K562 (cell line): ENCODE results near the gene CLCA1. TPM values are rescaled to one million over a fixed set of nuclear protein-coding genes. Genes with fewer than 3 reads are reported as not detected.

Experiments
- polyA plus RNA-seq, 8 experiments: library from polyadenylated mRNA; depleted of rRNA in 4 of 8; stranded (reverse) in 5 of 8; unstranded in 3 of 8; fragments of >200 nt; fragmentation: Nextera tagmentation in 2 of 8; fragmentation: Illumina TruSeq in 1 of 8; extraction: Ambion mirVana in 2 of 8; extraction: Trizol in 1 of 8; gene quantifications; 2 replicates each; pipeline versions ENCODE4 v1.2.1 to v1.2.3, GENCODE V29; 2011 to 2014; ENCODE audit warnings: inconsistent platforms in 1 of 8, missing spikeins in 1 of 8
- total RNA-seq, 7 experiments: library from RNA; depleted of rRNA in 6 of 7; stranded (reverse); fragments of >200 nt in 6 of 7; fragmentation: Illumina TruSeq in 2 of 7; extraction: Trizol in 2 of 7; gene quantifications; 2 replicates each; pipeline versions ENCODE4 v1.2.1 to v1.2.3, GENCODE V29; 2011 to 2021; ENCODE audit warnings: low replicate concordance in 1 of 7

The CLCA1 gene
- total and polyA plus RNA-seq, 9 of the 15 experiments (the other 6 are each of a cell fraction or from before 2014, with no cell fraction given) = 0.03 to 0.08 (median 0.04) TPM; not detected in 6

Other genes with a start within 250 kb of the CLCA1 start
- 2.4 and 3.3 TPM in 2 replicates for gene ODF2L, start 72.6 kb upstream of the CLCA1 start, total RNA-seq (2014; rRNA removed)
- gene ODF2L, start 72.6 kb upstream of the CLCA1 start, total RNA-seq (2014; rRNA removed; fragmentation: Illumina TruSeq; extraction: Trizol) = 4.7 and 6.1 TPM in 2 replicates
- gene ODF2L, start 72.6 kb upstream of the CLCA1 start, total RNA-seq (2015; rRNA removed; fragmentation: Illumina TruSeq; extraction: Trizol) = 4.4 and 5.9 TPM in 2 replicates
- gene ODF2L, start 72.6 kb upstream of the CLCA1 start, total RNA-seq (2021) = 5.4 and 6.0 TPM in 2 replicates
- gene ODF2L, start 72.6 kb upstream of the CLCA1 start, polyA plus RNA-seq (2011; rRNA removed) = 1.3 and 3.4 TPM in 2 replicates
- 3.3 and 5.6 TPM in 2 replicates for gene ODF2L, start 72.6 kb upstream of the CLCA1 start, polyA plus RNA-seq (2014; fragmentation: Illumina TruSeq; extraction: Trizol)
- 1 to 10 TPM; 2.2 to 3.3 TPM for gene ODF2L, start 72.6 kb upstream of the CLCA1 start, polyA plus RNA-seq (2014; fragmentation: Nextera tagmentation; extraction: Ambion mirVana)
- gene ODF2L, start 72.6 kb upstream of the CLCA1 start, polyA plus RNA-seq (2014; rRNA removed) = 3.8 and 4.7 TPM in 2 replicates
- not detected in 2 replicates for gene CLCA2, start 44.8 kb upstream of the CLCA1 start, total RNA-seq (2014; rRNA removed)
- not detected in 2 replicates for gene CLCA2, start 44.8 kb upstream of the CLCA1 start, total RNA-seq (2014; rRNA removed; fragmentation: Illumina TruSeq; extraction: Trizol)
- not detected in 2 replicates for gene CLCA2, start 44.8 kb upstream of the CLCA1 start, total RNA-seq (2015; rRNA removed; fragmentation: Illumina TruSeq; extraction: Trizol)
- gene CLCA2, start 44.8 kb upstream of the CLCA1 start, total RNA-seq (2021) = not detected in 2 replicates
- 0.03 TPM in 1 of 2 replicates, not detected in the other for gene CLCA2, start 44.8 kb upstream of the CLCA1 start, polyA plus RNA-seq (2011; rRNA removed)
- not detected in 2 replicates for gene CLCA2, start 44.8 kb upstream of the CLCA1 start, polyA plus RNA-seq (2014; fragmentation: Illumina TruSeq; extraction: Trizol)
- gene CLCA2, start 44.8 kb upstream of the CLCA1 start, polyA plus RNA-seq (2014; fragmentation: Nextera tagmentation; extraction: Ambion mirVana) = not detected
- not detected in 2 replicates for gene CLCA2, start 44.8 kb upstream of the CLCA1 start, polyA plus RNA-seq (2014; rRNA removed)
- gene CLCA4, start 78.2 kb downstream of the CLCA1 start, total RNA-seq (2014; rRNA removed) = not detected in 2 replicates
- not detected in 2 replicates for gene CLCA4, start 78.2 kb downstream of the CLCA1 start, total RNA-seq (2014; rRNA removed; fragmentation: Illumina TruSeq; extraction: Trizol)
- not detected in 2 replicates for gene CLCA4, start 78.2 kb downstream of the CLCA1 start, total RNA-seq (2015; rRNA removed; fragmentation: Illumina TruSeq; extraction: Trizol)
- not detected in 2 replicates for gene CLCA4, start 78.2 kb downstream of the CLCA1 start, total RNA-seq (2021)
- gene CLCA4, start 78.2 kb downstream of the CLCA1 start, polyA plus RNA-seq (2011; rRNA removed) = not detected in 2 replicates
- gene CLCA4, start 78.2 kb downstream of the CLCA1 start, polyA plus RNA-seq (2014; fragmentation: Illumina TruSeq; extraction: Trizol) = not detected in 2 replicates
- not detected for gene CLCA4, start 78.2 kb downstream of the CLCA1 start, polyA plus RNA-seq (2014; fragmentation: Nextera tagmentation; extraction: Ambion mirVana)
- gene CLCA4, start 78.2 kb downstream of the CLCA1 start, polyA plus RNA-seq (2014; rRNA removed) = not detected in 2 replicates
- gene SH3GLB1, start 235.6 kb downstream of the CLCA1 start, total RNA-seq (2014; rRNA removed) = 8.6 and 11.9 TPM in 2 replicates
- 27.3 and 35.5 TPM in 2 replicates for gene SH3GLB1, start 235.6 kb downstream of the CLCA1 start, total RNA-seq (2014; rRNA removed; fragmentation: Illumina TruSeq; extraction: Trizol)
- 24.2 TPM in 2 replicates for gene SH3GLB1, start 235.6 kb downstream of the CLCA1 start, total RNA-seq (2015; rRNA removed; fragmentation: Illumina TruSeq; extraction: Trizol)
- gene SH3GLB1, start 235.6 kb downstream of the CLCA1 start, total RNA-seq (2021) = 33.9 and 34.2 TPM in 2 replicates
- 22.2 and 26.7 TPM in 2 replicates for gene SH3GLB1, start 235.6 kb downstream of the CLCA1 start, polyA plus RNA-seq (2011; rRNA removed)
- gene SH3GLB1, start 235.6 kb downstream of the CLCA1 start, polyA plus RNA-seq (2014; fragmentation: Illumina TruSeq; extraction: Trizol) = 33.9 and 36.3 TPM in 2 replicates
- 10 to 100 TPM; 10.2 to 10.4 TPM for gene SH3GLB1, start 235.6 kb downstream of the CLCA1 start, polyA plus RNA-seq (2014; fragmentation: Nextera tagmentation; extraction: Ambion mirVana)
- gene SH3GLB1, start 235.6 kb downstream of the CLCA1 start, polyA plus RNA-seq (2014; rRNA removed) = 14.5 and 18.8 TPM in 2 replicates